Endometrium (tissue), 2 donors: ENCODE measurements around the gene CTH.
A peak's percentile ranks its signal among the peaks of the same experiment; 100 is the strongest.
"Not testable (repeated sequence)": the region's sequence is repeated elsewhere in the genome, so short reads cannot be mapped to it uniquely, and the experiment has no call there.

Experiments used
- FAIRE-seq: peaks from 2 replicates; lab custom pipeline; 2012; peaks lifted over from hg19 to GRCh38; lab: Jason Lieb, UNC
- donor health status: control.
- donor health status: control.

The CTH gene

GRCh38 chr1:70410604-70411359 lies at the start of gene CTH:
Gene CTH (plus strand): TSS chr1:70411268. CDS start chr1:70411416, 148 bp downstream.
- peak; percentile 84 for FAIRE-seq

- FAIRE-seq, result no peak
Measured at GRCh38 chr1:70361727-70362398, 49.2 kb upstream of the CTH start.

GRCh38 chr1:70364439-70364838 lies 46.6 kb upstream of the CTH start:
- no peak for FAIRE-seq

- FAIRE-seq, result not testable (repeated sequence)
Measured at GRCh38 chr1:70366425-70366952, 44.6 kb upstream of the CTH start.

- FAIRE-seq, result not testable (repeated sequence)
Measured at GRCh38 chr1:70366997-70367396, 44.1 kb upstream of the CTH start.

GRCh38 chr1:70367397-70367796 lies 43.7 kb upstream of the CTH start:
- FAIRE-seq, result not testable (repeated sequence)

GRCh38 chr1:70371586-70371985 lies 39.5 kb upstream of the CTH start:
- FAIRE-seq, result not testable (repeated sequence)

GRCh38 chr1:70372426-70372825 lies 38.6 kb upstream of the CTH start:
- no peak for FAIRE-seq

GRCh38 chr1:70373580-70373979 lies 37.5 kb upstream of the CTH start:
- FAIRE-seq, result not testable (repeated sequence)

GRCh38 chr1:70376196-70376595 lies 34.9 kb upstream of the CTH start:
- no peak for FAIRE-seq

GRCh38 chr1:70382682-70383081 lies 28.4 kb upstream of the CTH start:
- FAIRE-seq, result no peak

GRCh38 chr1:70383483-70383882 lies 27.6 kb upstream of the CTH start:
- no peak for FAIRE-seq

GRCh38 chr1:70384542-70384941 lies 26.5 kb upstream of the CTH start:
- FAIRE-seq, result no peak

GRCh38 chr1:70385477-70385876 lies 25.6 kb upstream of the CTH start:
- no peak for FAIRE-seq

- FAIRE-seq, result no peak
Measured at GRCh38 chr1:70386121-70386520, 24.9 kb upstream of the CTH start.

- no peak for FAIRE-seq
Measured at GRCh38 chr1:70387507-70387906, 23.6 kb upstream of the CTH start.

- no peak for FAIRE-seq
Measured at GRCh38 chr1:70392626-70393025, 18.4 kb upstream of the CTH start.

GRCh38 chr1:70396607-70397006 lies 14.5 kb upstream of the CTH start:
- FAIRE-seq, result no peak

GRCh38 chr1:70397013-70397412 lies 14.1 kb upstream of the CTH start:
- FAIRE-seq, result no peak

GRCh38 chr1:70400335-70400734 lies 10.7 kb upstream of the CTH start:
- FAIRE-seq, result no peak

GRCh38 chr1:70401974-70402373 lies 9.1 kb upstream of the CTH start:
- FAIRE-seq, result no peak

- no peak for FAIRE-seq
Measured at GRCh38 chr1:70403759-70404158, 7.3 kb upstream of the CTH start.

GRCh38 chr1:70405780-70406416 lies 5.2 kb upstream of the CTH start:
- FAIRE-seq, result no peak
